OCI-M1 (cell line): Measurements from ENCODE around the gene CHMP1A.
A peak's percentile ranks its signal among the peaks of the same experiment; 100 is the strongest.

Source experiments
- DNase-seq: peaks from one replicate; lab custom pipeline; 2025; lab: John Stamatoyannopoulos, UW

The CHMP1A gene

GRCh38 chr16:89624777-89625761 lies 32.4 kb downstream of the CHMP1A start:
- no peak for DNase-seq

GRCh38 chr16:89623511-89624261 lies 33.8 kb downstream of the CHMP1A start:
- DNase-seq: no peak

- DNase-seq: no peak
Observed at GRCh38 chr16:89621698-89622409, 35.7 kb downstream of the CHMP1A start.

GRCh38 chr16:89621136-89621697 lies 36.3 kb downstream of the CHMP1A start:
- DNase-seq: no peak

- no peak for DNase-seq
Observed at GRCh38 chr16:89620406-89620841, 37.1 kb downstream of the CHMP1A start.

GRCh38 chr16:89619840-89620239 lies 37.7 kb downstream of the CHMP1A start:
- DNase-seq: no peak

- DNase-seq: no peak
Observed at GRCh38 chr16:89618109-89618998, 39.2 kb downstream of the CHMP1A start.

GRCh38 chr16:89617036-89617435 lies 40.5 kb downstream of the CHMP1A start:
- no peak for DNase-seq

GRCh38 chr16:89616623-89617022 lies 40.9 kb downstream of the CHMP1A start:
- DNase-seq: no peak

GRCh38 chr16:89615596-89616090 lies 41.9 kb downstream of the CHMP1A start:
- peak; percentile 23 for DNase-seq

GRCh38 chr16:89615176-89615575 lies 42.3 kb downstream of the CHMP1A start:
- DNase-seq: no peak

GRCh38 chr16:89613954-89614459 lies 43.5 kb downstream of the CHMP1A start:
- DNase-seq: no peak

GRCh38 chr16:89613231-89613953 lies 44.1 kb downstream of the CHMP1A start, which contains the start of gene DPEP1:
DPEP1 (plus strand) TSS chr16:89613642; CDS start chr16:89630411, 16,769 bp downstream.
- no peak for DNase-seq

- no peak for DNase-seq
Observed at GRCh38 chr16:89612415-89613166, 44.9 kb downstream of the CHMP1A start.

- DNase-seq: no peak
Observed at GRCh38 chr16:89610108-89610453, 47.4 kb downstream of the CHMP1A start.

GRCh38 chr16:89607937-89608740 lies 49.4 kb downstream of the CHMP1A start:
- DNase-seq: no peak

- DNase-seq: no peak
Observed at GRCh38 chr16:89607453-89607852, 50.1 kb downstream of the CHMP1A start.

GRCh38 chr16:89606006-89606405 lies 51.5 kb downstream of the CHMP1A start:
- DNase-seq: no peak
